ENCODE measurements around the gene ATP6V0C. TPM values are rescaled to one million over a fixed set of nuclear protein-coding genes. Genes with fewer than 3 reads are reported as not detected.
A peak's percentile ranks its signal among the peaks of the same experiment; 100 is the strongest.

ATP6V0C gene
- total and polyA plus RNA-seq, 2 of the 13 experiments (the other 11 are each of a cell fraction or from before 2014, with no cell fraction given): 10.4 to 20.1 TPM

DNA sequence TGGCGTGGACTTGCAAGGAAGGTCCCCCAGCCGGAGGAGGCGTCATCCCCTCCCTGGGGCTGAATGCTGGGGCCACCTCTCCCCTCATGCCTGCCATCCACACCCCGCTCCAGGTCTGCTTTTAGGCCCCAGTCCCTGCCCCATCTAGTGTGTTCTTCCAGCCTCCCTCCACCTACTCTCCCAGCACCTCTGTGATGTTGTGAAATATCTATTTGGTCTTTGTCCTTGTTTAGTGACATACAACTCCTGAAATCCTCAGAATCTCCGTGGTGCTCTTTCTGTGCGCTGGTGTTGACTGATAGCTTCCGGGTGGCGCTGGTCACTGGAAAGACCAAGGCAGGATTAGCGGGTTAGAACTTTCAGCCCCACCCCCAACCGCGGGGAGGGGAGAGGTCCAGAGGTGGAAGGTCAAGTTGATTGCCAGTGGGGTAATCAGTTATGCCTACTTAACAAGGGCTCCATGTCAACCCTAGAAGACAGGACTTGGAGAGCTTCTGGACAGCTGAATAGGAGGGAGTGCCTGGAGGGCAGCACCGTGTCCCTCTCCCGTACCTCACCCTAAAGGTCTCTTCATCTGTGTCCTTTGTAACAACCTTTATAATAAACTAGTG lies 28.7 kb upstream of the ATP6V0C start (continued):
- TF ChIP-seq CBX2 (IDR thresholded peaks at IDR 0.05; ENCODE audit: low read depth, low read length) (no peak), CBX2 (CRISPR knock-in tag; IDR thresholded peaks at IDR 0.05; ENCODE audit: low read depth) (no peak), ZNF766 (CRISPR knock-in tag; IDR thresholded peaks at IDR 0.05; ENCODE audit: borderline replicate concordance) (peak; percentile 68; the same call in 1 of the 2 replicates), SRF (IDR thresholded peaks at IDR 0.05; ENCODE audit: low read depth, low read length) (no peak), SP4 (CRISPR knock-in tag; IDR thresholded peaks at IDR 0.05) (no peak), ETV5 (CRISPR knock-in tag; IDR thresholded peaks at IDR 0.05; ENCODE audit: borderline replicate concordance) (peak; percentile 91), ETV6 (CRISPR knock-in tag; conservative IDR thresholded peaks at IDR 0.05) (0 out of 2 replicates have a peak, but pooled peaks have one; percentile 38), PRDM4 (CRISPR knock-in tag; IDR thresholded peaks at IDR 0.05; ENCODE audit: borderline replicate concordance) (no peak), ZNF251 (CRISPR knock-in tag; IDR thresholded peaks at IDR 0.05) (no peak), KAT8 (CRISPR knock-in tag; IDR thresholded peaks at IDR 0.05) (peak; percentile 85), ZFP90 (CRISPR knock-in tag; IDR thresholded peaks at IDR 0.05; ENCODE audit: borderline replicate concordance) (peak; percentile 56; the same call in 1 of the 2 replicates), ATF3 (CRISPR knock-in tag; IDR thresholded peaks at IDR 0.05) (no peak), ATAD3A (CRISPR knock-in tag; IDR thresholded peaks at IDR 0.05) (no peak), RFX5 (IDR thresholded peaks at IDR 0.05; ENCODE audit: low read depth, low read length) (no peak), MTA1 (CRISPR knock-in tag; IDR thresholded peaks at IDR 0.05; ENCODE audit: borderline replicate concordance) (no peak), ZSCAN25 (CRISPR knock-in tag; IDR thresholded peaks at IDR 0.05) (peak; percentile 71; the same call in 1 of the 2 replicates), ZSCAN29 (CRISPR knock-in tag; conservative IDR thresholded peaks at IDR 0.05) (no peak), CERS6 (CRISPR knock-in tag; IDR thresholded peaks at IDR 0.05) (no peak), TFDP2 (CRISPR knock-in tag; IDR thresholded peaks at IDR 0.05) (peak; percentile 54; the same call in 1 of the 2 replicates), ZNF572 (CRISPR knock-in tag; IDR thresholded peaks at IDR 0.05) (peak; percentile 74; the same call in 1 of the 2 replicates), MLLT10 (CRISPR knock-in tag; IDR thresholded peaks at IDR 0.05) (no peak), SMAD9 (CRISPR knock-in tag; IDR thresholded peaks at IDR 0.05) (no peak)
- TF ChIP-seq, protein P1, sequence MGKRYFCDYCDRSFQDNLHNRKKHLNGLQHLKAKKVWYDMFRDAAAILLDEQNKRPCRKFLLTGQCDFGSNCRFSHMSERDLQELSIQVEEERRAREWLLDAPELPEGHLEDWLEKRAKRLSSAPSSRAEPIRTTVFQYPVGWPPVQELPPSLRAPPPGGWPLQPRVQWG (CRISPR knock-in tag; IDR thresholded peaks at IDR 0.05; ENCODE audit: borderline replicate concordance, low read depth): no peak
